NT2/D1 (cell line): ENCODE results near the gene PARVG.
"Not testable (repeated sequence)": the region's sequence is repeated elsewhere in the genome, so short reads cannot be mapped to it uniquely, and the experiment has no call there.

ENCODE experiments used
- DNase-seq: peaks from one replicate; pipeline ENCODE4 v3.0.0-alpha.2; 2011; ENCODE audit warnings: low read depth, low spot score
- H3K27me3 ChIP-seq: 2 replicates; pipeline ENCODE4 v1.6.0; 2011; ENCODE audit warnings: mild to moderate bottlenecking; ENCODE audit not compliant: insufficient read length, insufficient read depth
- H3K36me3 ChIP-seq: 2 replicates; pipeline ENCODE4 v1.6.1; 2011; ENCODE audit warnings: mild to moderate bottlenecking, low read length, mixed read lengths; ENCODE audit not compliant: insufficient read depth, insufficient read length
- H3K4me1 ChIP-seq: 2 replicates; pipeline ENCODE4 v1.5.1; 2011; ENCODE audit not compliant: insufficient read depth, insufficient read length
- H3K4me3 ChIP-seq: 2 replicates; pipeline ENCODE4 v1.5.1; 2011; ENCODE audit warnings: low read depth; ENCODE audit not compliant: insufficient read length
- H3K9ac ChIP-seq: 2 replicates; pipeline ENCODE4 v1.6.0; 2011; ENCODE audit warnings: low read depth; ENCODE audit not compliant: insufficient read length
- H3K9me3 ChIP-seq: 2 replicates; pipeline ENCODE4 v1.5.1; 2011; ENCODE audit warnings: mild to moderate bottlenecking, low read length; ENCODE audit not compliant: insufficient read depth
- SUZ12 ChIP-seq: IDR thresholded peaks from 2 replicates; pipeline ENCODE4 v1.6.1; 2011; ENCODE audit not compliant: insufficient read length, insufficient read depth; ENCODE audit errors: extremely low read depth
- YY1 ChIP-seq: IDR thresholded peaks from 2 replicates; pipeline ENCODE4 v1.6.1; 2011; ENCODE audit not compliant: insufficient read length, insufficient read depth
- ZNF274 ChIP-seq: IDR thresholded peaks from 2 replicates; pipeline ENCODE4 v1.6.1; 2011; ENCODE audit warnings: mild to moderate bottlenecking, low read depth, low read length

The PARVG gene

DNA sequence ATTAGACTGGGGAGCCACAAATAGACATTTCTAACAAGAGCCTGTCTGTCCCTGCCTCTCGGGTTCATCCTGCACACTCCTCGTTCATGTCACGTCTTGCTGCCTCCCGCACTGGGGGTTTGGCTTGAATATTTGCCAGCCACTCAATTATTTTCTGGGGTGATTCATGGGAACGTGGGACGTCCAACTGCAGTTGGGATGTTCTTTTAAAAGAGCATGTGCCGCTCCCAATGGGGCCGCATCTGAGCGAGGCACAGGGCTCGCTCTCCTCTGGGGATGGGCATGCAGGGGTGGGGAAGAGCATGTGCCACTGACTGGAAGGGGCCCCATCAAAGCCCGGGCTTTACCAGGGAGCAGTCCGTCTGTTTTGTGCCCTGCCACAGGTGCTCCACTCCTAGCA is 43.4 kb downstream of the PARVG start:
- no peak for DNase-seq
- no peaks in the 10 kb centered on the region for H3K27me3 ChIP-seq
- no peak overlapping the region for H3K9ac ChIP-seq
- no peaks in the 10 kb centered on the region for H3K4me1 ChIP-seq
- no peaks in the 10 kb centered on the region for H3K36me3 ChIP-seq
- peaks cover 7% of the 10 kb centered on the region; the same call in 1 of the 2 replicates for H3K9me3 ChIP-seq
- TF ChIP-seq SUZ12 = no peak
- no peak for TF ChIP-seq YY1
- no peak for TF ChIP-seq ZNF274
- H3K4me3 ChIP-seq = no peak overlapping the region

DNA sequence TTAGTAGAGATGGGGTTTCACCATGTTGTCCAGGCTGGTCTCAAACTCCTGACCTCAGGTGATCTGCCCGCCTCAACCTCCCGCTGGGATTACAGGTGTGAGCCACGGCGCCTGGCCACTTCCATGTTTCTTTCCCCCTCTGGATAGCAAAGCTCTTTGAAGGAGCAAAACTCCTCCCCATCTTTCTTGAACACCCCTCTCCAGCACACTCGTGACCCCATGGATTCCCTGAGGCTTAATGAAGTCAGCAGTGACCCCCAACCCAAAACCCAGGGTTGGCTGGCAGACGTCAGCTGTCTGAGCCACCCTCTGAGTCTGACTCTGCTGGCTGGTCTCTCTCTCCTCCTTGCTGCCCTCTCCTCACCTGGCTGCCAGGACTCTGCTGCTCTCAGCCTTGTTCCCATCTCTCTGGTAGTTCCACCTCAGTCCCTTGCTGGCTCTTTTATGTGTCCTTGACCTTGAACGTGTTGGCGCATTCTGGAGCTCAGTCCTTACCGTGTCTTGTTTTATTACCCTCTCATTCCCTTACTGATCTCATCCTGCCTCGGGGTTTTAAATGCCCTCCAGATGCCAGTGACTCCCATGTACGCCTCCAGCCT is 44.5 kb downstream of the PARVG start:
- H3K9ac ChIP-seq = no peak overlapping the region
- H3K9me3 ChIP-seq = peaks cover 11% of the 10 kb centered on the region; the same call in 1 of the 2 replicates
- H3K36me3 ChIP-seq = no peaks in the 10 kb centered on the region
- no peaks in the 10 kb centered on the region for H3K4me1 ChIP-seq
- no peaks in the 10 kb centered on the region for H3K27me3 ChIP-seq
- no peak overlapping the region for H3K4me3 ChIP-seq
- TF ChIP-seq YY1 (no peak), SUZ12 (no peak), ZNF274 (no peak)
- DNase-seq = no peak

DNA sequence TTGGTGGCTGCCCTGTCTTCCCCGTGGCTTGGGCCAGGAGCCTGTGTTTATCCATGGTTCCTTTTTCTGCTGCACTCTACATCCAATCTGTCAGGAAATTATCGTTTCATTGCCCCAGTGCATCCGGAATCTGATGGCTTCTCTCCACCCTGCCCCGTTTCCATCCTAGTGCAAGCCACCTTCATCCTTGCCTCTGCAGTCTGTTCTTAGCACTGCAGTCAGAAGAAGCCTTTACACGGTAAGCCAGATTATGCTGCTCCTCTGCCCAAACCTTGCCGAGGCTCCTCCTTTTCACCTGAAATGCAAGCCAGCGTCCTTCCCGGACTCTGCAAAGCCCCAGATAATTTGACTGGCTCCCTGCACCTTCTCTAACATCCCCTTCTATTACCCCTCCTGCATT is 45.1 kb downstream of the PARVG start:
- H3K9ac ChIP-seq = no peak overlapping the region
- TF ChIP-seq ZNF274 = no peak
- no peak for TF ChIP-seq SUZ12
- TF ChIP-seq YY1 = no peak
- H3K4me3 ChIP-seq = no peak overlapping the region
- no peaks in the 10 kb centered on the region for H3K36me3 ChIP-seq
- H3K4me1 ChIP-seq = no peaks in the 10 kb centered on the region
- DNase-seq = no peak
- peaks cover 11% of the 10 kb centered on the region; the same call in 1 of the 2 replicates for H3K9me3 ChIP-seq
- H3K27me3 ChIP-seq = no peaks in the 10 kb centered on the region

DNA sequence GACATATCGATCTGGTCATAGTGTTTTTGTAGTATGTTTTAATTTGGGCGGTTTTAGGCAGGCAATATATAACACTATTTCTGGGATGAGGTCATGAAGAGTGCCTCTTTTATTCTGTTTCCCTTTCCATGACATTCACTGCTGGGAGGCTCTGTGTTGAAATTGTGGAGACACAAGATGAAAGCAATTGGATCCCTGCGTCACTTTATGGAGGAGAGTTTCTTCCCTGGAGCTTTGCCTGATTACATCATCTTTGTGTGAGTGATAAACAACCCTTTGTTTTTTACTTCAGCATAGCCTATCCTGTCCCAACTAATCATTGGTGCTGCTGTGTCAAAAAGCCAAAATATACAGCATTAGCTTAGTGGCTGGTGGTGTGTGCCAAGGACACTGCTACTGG is 48.6 kb downstream of the PARVG start:
- Histone ChIP-seq H3K9ac (no peak overlapping the region), H3K4me3 (no peak overlapping the region), H3K27me3 (no peaks in the 10 kb centered on the region), H3K4me1 (no peaks in the 10 kb centered on the region), H3K36me3 (no peaks in the 10 kb centered on the region), H3K9me3 (peaks cover 7% of the 10 kb centered on the region; the same call in 1 of the 2 replicates)
- DNase-seq = no peak
- TF ChIP-seq YY1 (no peak), ZNF274 (no peak), SUZ12 (no peak)

DNA sequence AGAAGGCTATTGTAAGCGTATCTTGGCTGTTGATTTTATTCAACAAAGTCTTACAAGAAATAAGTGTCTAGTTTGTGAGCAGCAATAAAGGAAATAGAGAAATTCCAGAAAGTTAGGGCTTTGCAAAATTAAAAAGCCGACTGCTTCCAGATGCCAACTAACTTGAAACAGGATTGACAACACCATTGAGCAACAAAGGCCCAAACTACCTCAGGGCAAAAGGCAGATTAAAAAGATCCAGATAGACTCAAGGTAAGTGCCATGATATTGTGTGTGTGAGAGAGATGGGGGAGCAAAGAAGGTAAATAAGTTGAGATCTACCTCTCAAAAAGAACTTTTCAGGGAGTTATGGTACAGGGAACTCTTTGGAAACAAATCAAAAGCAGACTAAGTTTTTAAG is 49.1 kb downstream of the PARVG start:
- TF ChIP-seq YY1 (no peak), SUZ12 (no peak), ZNF274 (no peak)
- H3K9ac ChIP-seq = no peak overlapping the region
- H3K27me3 ChIP-seq = no peaks in the 10 kb centered on the region
- DNase-seq = no peak
- H3K4me3 ChIP-seq = no peak overlapping the region
- no peaks in the 10 kb centered on the region for H3K36me3 ChIP-seq
- H3K4me1 ChIP-seq = no peaks in the 10 kb centered on the region
- peaks cover 7% of the 10 kb centered on the region; the same call in 1 of the 2 replicates for H3K9me3 ChIP-seq

DNA sequence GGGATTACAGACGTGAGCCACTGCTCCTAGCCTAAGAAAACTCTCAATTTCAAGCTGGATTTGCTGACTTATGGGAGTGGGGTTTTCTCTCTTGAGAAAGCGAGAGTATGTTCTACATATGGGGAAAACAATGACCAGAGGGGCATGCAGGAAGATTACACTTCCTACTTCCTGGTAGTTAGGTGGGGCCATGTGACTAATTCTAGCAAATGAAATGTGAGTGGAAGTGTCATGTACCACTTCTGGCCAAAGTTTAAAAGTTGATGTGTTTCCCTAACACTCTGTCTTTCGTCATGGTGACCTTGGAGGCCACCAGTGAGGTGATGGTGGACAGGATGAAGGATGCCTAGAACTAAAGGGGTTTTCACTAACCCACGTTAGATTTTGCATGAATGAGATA is 50.5 kb downstream of the PARVG start:
- Histone ChIP-seq H3K27me3 (no peaks in the 10 kb centered on the region), H3K9ac (no peak overlapping the region), H3K9me3 (peaks cover 7% of the 10 kb centered on the region; the same call in 1 of the 2 replicates), H3K36me3 (no peaks in the 10 kb centered on the region), H3K4me3 (no peak overlapping the region), H3K4me1 (no peaks in the 10 kb centered on the region)
- no peak for DNase-seq
- TF ChIP-seq SUZ12 = no peak
- TF ChIP-seq YY1 = no peak
- TF ChIP-seq ZNF274 = no peak

DNA sequence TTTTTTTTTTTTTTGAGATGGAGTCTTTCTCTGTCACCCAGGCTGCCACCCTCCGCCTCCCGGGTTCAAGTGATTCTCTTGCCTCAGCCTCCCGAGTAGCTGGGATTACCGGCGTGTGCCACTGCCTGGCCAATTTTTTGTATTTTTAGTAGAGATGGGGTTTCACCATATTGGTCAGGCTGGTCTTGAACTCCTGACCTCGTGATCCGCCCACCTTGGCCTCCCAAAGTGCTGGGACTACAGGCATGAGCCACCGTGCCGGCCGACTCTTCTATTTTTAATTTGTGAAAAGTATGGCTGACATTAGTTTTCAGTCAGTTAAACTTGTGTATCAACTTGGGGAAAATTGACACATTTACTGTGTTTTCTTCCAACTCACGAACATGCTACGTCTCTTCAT is 53.6 kb downstream of the PARVG start:
- not testable (repeated sequence) for H3K36me3 ChIP-seq, H3K9ac ChIP-seq, DNase-seq, H3K4me1 ChIP-seq, H3K4me3 ChIP-seq, H3K27me3 ChIP-seq
- H3K9me3 ChIP-seq = peaks cover 10% of the 10 kb centered on the region; the same call in 1 of the 2 replicates
